Endodermal cell (in vitro differentiated cells): ENCODE results near the gene SFTPA2. TPM values are rescaled to one million over a fixed set of nuclear protein-coding genes. Genes with fewer than 3 reads are reported as not detected.
"Not testable (repeated sequence)": the region's sequence is repeated elsewhere in the genome, so short reads cannot be mapped to it uniquely, and the experiment has no call there.

ENCODE experiments used
- DNase-seq: peaks from one replicate; pipeline ENCODE4 v3.0.0-alpha.2; 2017
- H3K27ac ChIP-seq: 2 replicates; pipeline ENCODE4 v1.5.1; 2013; ENCODE audit warnings: mild to moderate bottlenecking, low read depth, low read length, moderate library complexity
- H3K27me3 ChIP-seq: 2 replicates; pipeline ENCODE4 v1.6.1; 2013; ENCODE audit warnings: mild to moderate bottlenecking, low read length, moderate library complexity; ENCODE audit not compliant: insufficient read depth, control insufficient read depth, poor library complexity, severe bottlenecking
- H3K36me3 ChIP-seq: 2 replicates; pipeline ENCODE4 v1.7.0; 2013; ENCODE audit warnings: mild to moderate bottlenecking, low read length, moderate library complexity; ENCODE audit not compliant: control insufficient read depth, insufficient read depth
- H3K4me1 ChIP-seq: one replicate; pipeline ENCODE4 v1.7.0; 2013; ENCODE audit warnings: low read length; ENCODE audit not compliant: control insufficient read depth, insufficient read depth
- H3K4me3 ChIP-seq: 2 replicates; pipeline ENCODE4 v1.5.1; 2013; ENCODE audit warnings: mild to moderate bottlenecking, low read length, moderate library complexity
- H3K9ac ChIP-seq: 2 replicates; pipeline ENCODE4 v1.6.1; 2013; ENCODE audit warnings: mild to moderate bottlenecking, low read length, moderate library complexity; ENCODE audit not compliant: poor library complexity, severe bottlenecking; ENCODE audit errors: extremely low read depth
- H3K9me3 ChIP-seq: 2 replicates; pipeline ENCODE4 v1.6.1; 2013; ENCODE audit warnings: mild to moderate bottlenecking, low read length, moderate library complexity; ENCODE audit not compliant: control insufficient read depth
- H3K27ac Mint-ChIP-seq: 2 replicates; pipeline ENCODE4 v1.8.0; 2020; ENCODE audit warnings: mixed read lengths
- H3K27me3 Mint-ChIP-seq: 2 replicates; pipeline ENCODE4 v1.8.0; 2021; ENCODE audit warnings: mild to moderate bottlenecking, mixed read lengths; ENCODE audit not compliant: insufficient read depth
- H3K36me3 Mint-ChIP-seq: 2 replicates; pipeline ENCODE4 v1.8.0; 2020; ENCODE audit warnings: low read depth, mixed read lengths
- H3K4me1 Mint-ChIP-seq: 2 replicates; pipeline ENCODE4 v1.8.0; 2020; ENCODE audit warnings: mixed read lengths
- H3K4me3 Mint-ChIP-seq: 2 replicates; pipeline ENCODE4 v1.8.0; 2020; ENCODE audit warnings: mild to moderate bottlenecking, moderate library complexity, mixed read lengths
- H3K9me3 Mint-ChIP-seq: 2 replicates; pipeline ENCODE4 v1.8.0; 2020; ENCODE audit warnings: mild to moderate bottlenecking, mixed read lengths
- CTCF ChIP-seq: fragments of 200-600 bp; sonication (generic); conservative IDR thresholded peaks from 2 replicates; pipeline ENCODE4 v1.5.0; 2021; ENCODE audit warnings: antibody characterized with exemption, mild to moderate bottlenecking
- WGBS, 2 experiments: methylation state at CpG; one replicate each; pipeline versions ENCODE4 v1.1.5 to v1.1.7; 2013; ENCODE audit warnings: missing lambda C conversion rate in 2 of 2, mixed read lengths in 1 of 2; ENCODE audit not compliant: insufficient coverage in 1 of 2, insufficient read length in 1 of 2; 5-methylcytosine and 5-hydroxymethylcytosine counted together
- total RNA-seq, 2 donors: library from RNA; stranded (reverse); fragmentation: NEBNext Ultra II Directional in 1 of 2; extraction: Animal tissue kit (Norgen Biotek cat#: 25700) in 1 of 2; gene quantifications; 2 replicates in 1 of 2; 3 replicates in 1 of 2; pipeline ENCODE4 v1.2.1, GENCODE V29; 2021

SFTPA2 gene
- total RNA-seq, 2 donors from 2014 or later, result not detected

GRCh38 chr10:79555354-79556309, 4.6 kb downstream of the SFTPA2 start:
- 90 to 93% methylated on average over 3 to 11 of the region's 11 CpGs for WGBS, 2 experiments
- no peak overlapping the region for H3K4me3 Mint-ChIP-seq
- Histone ChIP-seq H3K9ac (no peak overlapping the region), H3K9me3 (no peaks in the 10 kb centered on the region), H3K4me1 (no peaks in the 10 kb centered on the region), H3K4me3 (no peak overlapping the region), H3K36me3 (no peaks in the 10 kb centered on the region), H3K27me3 (no peaks in the 10 kb centered on the region), H3K27ac (no peak overlapping the region)
- peaks cover 3% of the 10 kb centered on the region for H3K27me3 Mint-ChIP-seq
- no peaks in the 10 kb centered on the region for H3K4me1 Mint-ChIP-seq
- TF ChIP-seq CTCF, result no peak
- DNase-seq, result no peak
- no peaks in the 10 kb centered on the region for H3K36me3 Mint-ChIP-seq
- no peak overlapping the region for H3K27ac Mint-ChIP-seq
- no peaks in the 10 kb centered on the region for H3K9me3 Mint-ChIP-seq

- H3K4me3 Mint-ChIP-seq, result no peak overlapping the region
- 88 to 100% methylated on average over 1 to 2 of the region's 2 CpGs for WGBS, 2 experiments
- H3K27ac Mint-ChIP-seq, result no peak overlapping the region
- Histone ChIP-seq H3K9me3 (no peaks in the 10 kb centered on the region), H3K36me3 (no peaks in the 10 kb centered on the region), H3K4me1 (no peaks in the 10 kb centered on the region), H3K9ac (no peak overlapping the region), H3K4me3 (no peak overlapping the region), H3K27ac (no peak overlapping the region), H3K27me3 (no peaks in the 10 kb centered on the region)
- TF ChIP-seq CTCF, result no peak
- H3K9me3 Mint-ChIP-seq, result no peaks in the 10 kb centered on the region
- H3K27me3 Mint-ChIP-seq, result peaks cover 2% of the 10 kb centered on the region
- H3K4me1 Mint-ChIP-seq, result no peaks in the 10 kb centered on the region
- no peaks in the 10 kb centered on the region for H3K36me3 Mint-ChIP-seq
- no peak for DNase-seq
These were observed 8.1 kb downstream of the SFTPA2 start for GRCh38 chr10:79552143-79552542.

DNA sequence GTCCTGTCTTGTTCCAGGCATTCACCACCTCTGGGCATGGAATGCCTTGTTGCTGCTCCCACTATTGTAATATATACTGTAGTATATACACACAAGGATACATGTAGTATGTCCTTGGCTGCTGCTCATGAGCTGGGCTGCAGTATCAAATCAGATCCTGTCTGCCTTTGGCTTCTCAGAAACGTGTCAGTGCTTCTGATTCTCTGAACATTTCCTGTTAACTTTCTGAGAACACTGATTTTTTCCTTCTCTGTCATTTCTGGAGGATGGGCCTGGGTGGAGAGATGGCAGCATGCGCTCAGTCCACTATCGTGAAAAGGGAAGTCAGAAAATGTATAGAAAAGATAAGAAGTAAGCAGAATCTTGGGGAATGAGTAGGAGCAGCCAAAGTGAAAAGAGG, 12.2 kb downstream of the SFTPA2 start:
- H3K4me1 Mint-ChIP-seq, result no peaks in the 10 kb centered on the region
- Histone ChIP-seq H3K4me3 (no peak overlapping the region), H3K27ac (no peak overlapping the region), H3K36me3 (no peaks in the 10 kb centered on the region), H3K27me3 (no peaks in the 10 kb centered on the region), H3K4me1 (no peaks in the 10 kb centered on the region), H3K9ac (no peak overlapping the region), H3K9me3 (no peaks in the 10 kb centered on the region)
- H3K4me3 Mint-ChIP-seq, result no peak overlapping the region
- 84 to 85% methylated on average over 3 of the region's 3 CpGs for WGBS, 2 experiments
- H3K27ac Mint-ChIP-seq, result no peak overlapping the region
- no peak for TF ChIP-seq CTCF
- H3K9me3 Mint-ChIP-seq, result no peaks in the 10 kb centered on the region
- H3K36me3 Mint-ChIP-seq, result no peaks in the 10 kb centered on the region
- H3K27me3 Mint-ChIP-seq, result peaks cover 6% of the 10 kb centered on the region
- no peak for DNase-seq

DNA sequence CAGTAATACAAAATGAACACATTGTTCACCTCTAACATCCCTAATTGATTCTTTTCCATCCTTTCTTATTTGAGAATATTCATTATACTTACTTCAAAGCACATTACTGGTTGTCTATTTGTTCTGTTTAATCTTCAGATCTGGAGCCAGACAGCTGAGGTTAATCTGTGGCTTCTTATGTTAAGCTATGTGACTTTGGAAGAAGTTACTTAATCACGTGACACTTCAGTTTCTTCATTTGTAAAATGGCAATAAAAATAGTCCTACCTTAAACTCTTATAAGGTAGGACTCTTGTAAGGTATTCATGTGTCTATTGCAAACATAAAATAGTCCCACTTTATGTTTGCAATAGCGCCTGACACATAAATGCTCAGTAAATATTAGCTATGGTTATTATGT, 13.1 kb downstream of the SFTPA2 start:
- not testable (repeated sequence) for H3K27me3 ChIP-seq, H3K4me1 Mint-ChIP-seq, H3K4me1 ChIP-seq, H3K9me3 Mint-ChIP-seq, H3K36me3 Mint-ChIP-seq, H3K36me3 ChIP-seq, H3K9ac ChIP-seq, H3K27ac Mint-ChIP-seq, H3K27ac ChIP-seq, H3K4me3 ChIP-seq, H3K4me3 Mint-ChIP-seq, DNase-seq, H3K27me3 Mint-ChIP-seq, H3K9me3 ChIP-seq
- 95% methylated on average over 2 of the region's 2 CpGs; no CpG with 5 or more reads in 1 of the 2 experiments for WGBS, 2 experiments

- H3K27ac ChIP-seq, H3K27ac Mint-ChIP-seq, H3K27me3 Mint-ChIP-seq, H3K4me1 ChIP-seq, H3K27me3 ChIP-seq, DNase-seq, H3K9me3 ChIP-seq, H3K4me1 Mint-ChIP-seq, H3K4me3 Mint-ChIP-seq, H3K4me3 ChIP-seq, H3K9ac ChIP-seq, H3K36me3 Mint-ChIP-seq, H3K36me3 ChIP-seq, H3K9me3 Mint-ChIP-seq: not testable (repeated sequence)
- 83 to 86% methylated on average over 2 to 3 of the region's 3 CpGs for WGBS, 2 experiments
These were observed 15.1 kb downstream of the SFTPA2 start for GRCh38 chr10:79544926-79545659.
